HG03159 (cell line): Measurements from ENCODE around the gene KLHL8.
"Not testable (repeated sequence)": the region's sequence is repeated elsewhere in the genome, so short reads cannot be mapped to it uniquely, and the experiment has no call there.

Experiments
- ATAC-seq: cut with Tn5 transposase; IDR thresholded peaks from one replicate; pipeline ENCODE4 v1.9.1; 2021; ENCODE audit warnings: mild to moderate bottlenecking, moderate library complexity; ENCODE audit not compliant: unreplicated experiment

KLHL8 gene

DNA sequence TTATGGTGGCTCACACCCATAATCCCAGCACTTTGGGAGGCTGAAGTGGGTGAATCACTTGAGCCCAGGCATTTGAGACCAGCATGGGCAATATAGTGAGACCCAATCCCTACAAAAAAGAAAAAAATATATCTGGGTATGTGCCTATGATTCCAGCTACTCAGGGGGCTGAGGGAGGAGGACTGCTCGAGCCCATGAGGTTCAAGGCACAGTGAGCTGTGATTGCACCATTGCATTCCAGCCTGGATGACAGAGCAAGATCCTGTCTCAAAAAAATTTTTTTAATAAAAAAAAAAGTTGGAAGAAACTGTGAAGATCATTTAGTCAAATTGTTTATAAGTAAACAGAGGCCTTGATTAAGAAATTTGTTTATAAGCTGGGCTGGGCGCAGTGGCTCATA is 39.7 kb downstream of the KLHL8 start:
- no peak for ATAC-seq

DNA sequence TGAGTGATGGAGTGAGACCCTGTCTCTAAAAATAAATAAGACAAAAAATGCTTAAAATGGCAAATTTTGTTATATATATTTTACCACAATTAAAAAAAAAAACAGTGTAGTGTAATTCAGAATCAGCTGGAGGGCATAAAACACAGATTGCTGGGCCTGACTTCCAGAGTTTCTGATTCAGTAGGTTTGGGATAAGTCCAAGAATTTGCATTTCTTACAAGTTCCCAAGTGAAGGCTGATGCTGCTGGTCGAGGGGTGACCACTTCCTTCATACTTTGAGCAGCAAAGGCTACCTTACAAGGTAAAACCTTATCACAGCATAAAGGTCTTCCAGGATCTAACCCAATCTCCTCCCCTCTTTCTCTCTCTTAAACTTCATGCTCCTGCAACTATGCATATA is 40.7 kb downstream of the KLHL8 start:
- ATAC-seq, result no peak

- ATAC-seq, result no peak
Measured at GRCh38 chr4:87174672-87175071, 45.7 kb downstream of the KLHL8 start.

DNA sequence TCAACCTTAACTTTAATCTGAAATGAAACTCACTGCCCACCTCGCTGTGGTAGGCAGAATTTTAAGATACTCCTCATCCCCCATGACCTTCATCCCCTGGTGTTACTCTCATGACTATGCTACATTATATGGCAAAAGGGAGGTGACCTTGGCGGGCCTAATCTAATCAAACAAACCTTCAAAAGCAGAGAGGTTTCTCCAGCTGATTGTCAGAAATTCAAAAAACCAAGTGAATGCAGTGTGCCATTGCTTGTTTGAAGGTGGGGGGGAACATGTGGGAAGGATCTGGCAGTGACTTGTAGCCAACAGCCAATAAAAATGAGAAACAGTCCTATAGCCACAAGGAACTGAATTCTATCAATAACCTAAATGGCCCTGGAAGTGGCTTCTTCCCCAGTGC is 48.5 kb downstream of the KLHL8 start:
- ATAC-seq, result no peak

GRCh38 chr4:87166296-87166854 is 54.0 kb downstream of the KLHL8 start:
- ATAC-seq, result no peak

DNA sequence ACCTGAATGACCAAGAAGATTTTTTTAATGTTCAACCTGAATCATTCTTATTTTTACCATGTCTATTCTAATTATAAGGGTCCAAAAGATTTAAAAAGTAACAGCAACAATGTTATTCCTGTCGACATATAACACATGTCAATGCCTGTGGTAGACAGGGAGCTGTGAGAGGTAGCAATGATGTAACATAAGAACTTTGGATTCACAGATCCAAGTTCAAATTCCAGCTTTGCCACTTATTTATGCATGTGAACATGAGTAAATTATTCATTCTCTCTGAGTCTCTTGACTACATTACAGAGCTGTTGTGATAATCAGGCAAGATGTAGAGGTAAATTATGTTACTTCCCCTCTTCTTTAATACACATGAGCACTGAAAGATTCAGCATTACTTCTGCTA is 54.5 kb downstream of the KLHL8 start:
- ATAC-seq, result no peak

GRCh38 chr4:87153078-87153870 is 67.1 kb downstream of the KLHL8 start:
- no peak for ATAC-seq

DNA sequence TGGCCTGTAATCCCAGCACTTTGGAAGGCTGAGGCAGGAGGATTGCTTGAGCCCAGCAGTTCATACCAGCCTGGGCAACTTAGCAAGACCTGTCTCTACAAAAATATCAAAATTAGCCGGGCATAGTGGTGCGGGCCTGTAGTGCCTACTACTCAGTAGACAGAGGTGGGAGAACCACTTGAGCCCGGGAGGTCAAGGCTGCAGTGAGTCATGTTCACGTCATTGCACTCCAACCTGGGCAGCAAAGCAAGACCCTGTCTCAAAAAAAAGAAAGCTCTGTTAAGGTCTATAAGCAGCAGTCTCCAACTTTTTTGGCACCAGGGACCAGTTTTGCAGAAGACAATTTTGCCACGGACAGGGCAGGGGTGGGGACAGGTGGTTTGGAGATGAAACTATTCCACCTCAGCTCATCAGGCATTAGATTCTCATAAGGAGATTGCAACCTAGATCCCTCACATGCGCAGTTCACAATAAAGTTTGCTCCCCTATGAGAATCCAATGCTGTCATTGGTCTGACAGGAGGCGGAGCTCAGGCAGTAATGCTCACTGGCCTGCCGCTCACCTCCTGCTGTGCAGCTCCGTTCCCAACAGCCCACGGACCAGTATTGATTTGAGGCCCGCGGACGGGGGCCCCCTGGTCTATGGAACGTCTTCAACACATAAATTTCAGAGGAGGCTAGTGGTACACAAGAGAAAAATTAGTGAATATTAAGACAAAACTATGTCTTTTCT is 67.9 kb downstream of the KLHL8 start:
- ATAC-seq, result no peak

DNA sequence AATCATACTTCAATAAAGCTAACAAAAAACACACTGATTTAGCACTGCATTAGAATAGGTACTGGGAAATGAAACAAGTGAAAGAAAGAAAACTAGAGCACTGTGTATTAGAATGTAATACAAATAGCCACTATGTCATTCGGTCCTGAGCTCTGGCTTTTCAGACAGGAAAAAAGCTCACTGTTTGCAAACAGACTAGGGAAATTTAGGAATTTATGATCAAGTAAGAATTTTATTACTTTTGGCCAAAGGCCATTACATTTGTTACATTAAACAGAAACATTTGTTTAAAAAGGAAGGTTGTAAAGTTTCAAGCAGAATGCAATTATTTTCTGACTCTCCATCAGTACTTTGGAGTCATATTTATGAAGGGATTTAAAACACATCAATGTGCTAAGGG is 68.7 kb downstream of the KLHL8 start:
- ATAC-seq, result no peak

DNA sequence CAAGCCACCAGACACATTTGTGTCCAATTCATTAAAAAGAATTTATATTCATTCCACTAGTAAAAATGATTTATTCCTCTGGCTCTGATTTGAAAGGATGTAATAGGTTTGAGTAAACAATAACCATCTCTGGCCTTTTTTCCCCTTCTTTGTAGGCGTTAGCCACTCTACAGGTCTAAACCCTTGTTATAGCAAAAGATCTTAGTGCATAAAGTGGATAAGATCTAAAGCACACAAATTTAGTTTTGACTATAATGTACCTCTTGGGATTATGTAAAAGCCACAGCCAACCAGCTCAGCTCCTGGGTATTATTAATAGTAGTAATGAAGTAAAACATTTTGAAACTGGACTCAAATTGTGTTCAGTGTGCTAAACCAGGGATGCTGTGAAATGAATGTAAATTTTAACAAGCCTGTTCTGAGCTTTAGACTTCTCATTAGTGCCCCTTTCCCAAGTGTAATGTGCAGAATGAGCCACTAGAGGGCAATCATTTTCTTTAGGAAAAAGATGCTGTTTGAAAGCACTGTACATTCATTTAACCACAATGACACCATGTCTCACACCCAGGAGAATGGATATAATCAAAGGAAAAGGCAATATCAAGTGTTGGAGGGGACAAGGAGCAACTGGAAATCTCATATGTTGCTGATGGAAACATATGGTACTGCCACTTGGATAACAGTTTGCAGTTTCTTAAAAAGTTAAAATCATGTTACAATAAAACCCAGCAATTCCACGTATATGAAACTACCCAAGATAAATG is 69.7 kb downstream of the KLHL8 start:
- peak; percentile 66 for ATAC-seq

- ATAC-seq, result no peak
Measured at GRCh38 chr4:87147116-87147515, 73.3 kb downstream of the KLHL8 start.

DNA sequence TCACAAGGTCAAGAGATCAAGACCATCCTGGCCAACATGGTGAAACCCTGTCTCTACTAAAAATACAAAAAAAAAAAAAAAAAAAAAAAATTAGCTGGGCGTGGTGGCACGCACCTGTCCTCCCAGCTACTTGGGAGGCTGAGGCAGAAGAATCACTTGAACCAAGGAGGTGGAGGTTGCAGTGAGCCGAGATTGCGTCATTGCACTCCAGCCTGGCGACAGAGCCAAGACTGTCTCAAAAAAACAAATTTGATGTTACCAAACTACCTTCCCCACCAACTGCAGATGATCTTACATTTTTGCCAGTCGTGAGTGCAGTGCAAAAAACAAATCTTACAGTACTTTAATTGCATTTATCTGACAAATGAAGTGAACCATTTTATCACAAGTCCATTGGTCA is 74.5 kb downstream of the KLHL8 start:
- not testable (repeated sequence) for ATAC-seq

DNA sequence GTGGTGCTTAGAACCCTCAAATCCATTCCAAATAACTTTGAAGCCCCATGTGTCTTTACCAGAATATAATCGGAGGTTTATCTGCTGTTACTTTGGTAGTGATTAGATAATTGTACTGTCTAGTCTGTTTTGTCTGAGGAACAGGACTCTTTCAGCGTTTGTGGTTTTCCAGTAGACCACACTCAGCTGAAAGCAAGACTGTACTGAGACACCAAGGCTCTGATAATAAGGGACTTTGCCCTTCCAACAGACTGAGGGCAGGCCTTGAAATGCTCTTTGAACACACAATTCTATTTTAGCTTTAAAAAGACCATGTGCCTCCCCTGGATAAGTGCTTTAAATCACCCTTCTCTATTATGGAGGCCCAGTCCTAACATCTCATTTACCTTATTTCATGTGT is 76.1 kb downstream of the KLHL8 start:
- no peak for ATAC-seq

GRCh38 chr4:87141428-87141827 is 79.0 kb downstream of the KLHL8 start:
- no peak for ATAC-seq

DNA sequence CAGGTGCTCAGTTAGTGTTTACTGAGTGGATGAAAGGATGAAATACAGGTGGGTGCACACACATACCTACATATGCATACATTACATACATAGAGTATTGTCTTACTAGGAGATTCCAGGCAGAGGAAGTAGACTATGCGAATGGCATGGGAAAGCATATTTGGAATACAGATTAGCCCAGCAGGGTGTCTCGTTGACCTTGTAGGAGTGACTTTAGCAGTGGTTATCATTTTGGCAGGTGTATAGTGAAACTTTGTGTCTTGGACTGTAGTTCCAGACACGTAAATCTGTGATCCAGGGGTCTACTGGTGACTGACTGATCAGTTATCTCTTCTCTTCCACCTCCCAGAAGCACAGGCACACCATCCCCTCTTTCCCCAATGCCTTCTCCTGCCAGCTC is 86.3 kb downstream of the KLHL8 start:
- ATAC-seq, result no peak

DNA sequence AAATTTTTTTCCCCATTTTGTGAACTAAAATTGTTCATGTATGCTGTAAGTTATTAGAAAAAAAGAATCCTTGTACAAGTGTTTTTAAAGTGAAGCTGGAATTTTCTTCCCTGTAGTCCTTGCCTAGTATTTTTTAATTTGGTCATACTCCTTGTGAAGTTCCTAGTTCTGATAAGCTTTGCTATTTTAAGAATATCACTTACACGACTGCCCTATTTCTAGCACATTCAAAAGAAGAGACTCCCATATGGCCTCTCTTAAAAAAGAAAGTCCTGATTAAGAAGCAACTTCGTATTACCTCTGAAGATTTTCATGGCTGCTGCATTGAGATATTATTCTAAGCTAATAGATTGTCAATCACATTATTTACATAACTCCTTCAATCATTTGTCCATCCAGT is 87.2 kb downstream of the KLHL8 start:
- ATAC-seq, result no peak

DNA sequence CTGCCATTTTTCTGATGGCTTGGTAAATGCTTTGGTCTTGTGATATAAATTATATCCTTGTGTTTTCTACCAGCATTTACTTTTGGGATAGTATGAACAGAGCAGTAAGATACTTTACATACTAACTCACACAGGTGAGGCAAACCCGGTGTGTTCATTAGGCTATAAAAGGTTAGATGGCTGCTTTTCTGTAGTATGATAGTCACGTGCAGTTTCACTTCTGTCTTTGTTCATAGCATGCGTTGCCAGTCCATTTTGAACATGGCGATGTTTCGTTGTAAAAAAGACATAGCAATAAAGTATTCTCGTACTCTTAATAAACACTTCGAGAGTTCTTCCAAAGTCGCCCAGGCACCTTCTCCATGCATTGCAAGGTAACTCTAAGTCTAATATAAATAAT is 88.4 kb downstream of the KLHL8 start:
- ATAC-seq, result no peak

DNA sequence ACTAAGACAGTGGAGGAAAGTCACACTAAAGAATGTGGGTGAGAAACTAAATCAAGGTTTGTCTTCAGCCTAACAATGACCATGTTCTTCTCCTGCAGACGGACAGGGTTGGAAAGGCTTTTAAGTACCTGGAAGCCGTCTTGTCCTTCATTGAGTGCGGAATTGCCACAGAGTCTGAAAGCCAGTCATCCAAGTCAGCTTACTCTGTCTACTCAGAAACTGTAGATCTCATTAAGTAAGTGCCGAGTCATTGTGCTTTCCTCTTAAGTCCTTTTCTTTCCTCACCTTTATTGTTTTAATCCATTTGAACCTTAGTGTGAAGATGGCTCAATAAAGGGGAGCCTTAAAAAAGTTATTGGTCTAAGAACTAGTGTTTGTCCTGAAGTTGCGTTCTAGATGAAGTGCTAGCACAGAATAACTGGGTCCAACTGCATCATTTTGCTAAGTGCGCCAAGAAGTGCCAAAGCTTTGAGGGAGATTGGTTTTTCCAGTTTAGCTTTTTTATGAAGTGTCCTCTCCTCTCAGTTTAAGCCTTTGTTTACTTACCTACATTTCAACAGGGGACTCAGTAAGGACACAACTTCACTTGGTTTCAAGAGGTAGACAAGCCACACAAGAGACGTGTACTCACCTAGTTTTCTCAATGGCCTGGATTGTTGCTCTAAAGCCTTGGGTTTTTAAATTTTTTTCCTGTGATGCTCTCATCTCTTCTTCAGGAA is 89.3 kb downstream of the KLHL8 start:
- ATAC-seq, result no peak

DNA sequence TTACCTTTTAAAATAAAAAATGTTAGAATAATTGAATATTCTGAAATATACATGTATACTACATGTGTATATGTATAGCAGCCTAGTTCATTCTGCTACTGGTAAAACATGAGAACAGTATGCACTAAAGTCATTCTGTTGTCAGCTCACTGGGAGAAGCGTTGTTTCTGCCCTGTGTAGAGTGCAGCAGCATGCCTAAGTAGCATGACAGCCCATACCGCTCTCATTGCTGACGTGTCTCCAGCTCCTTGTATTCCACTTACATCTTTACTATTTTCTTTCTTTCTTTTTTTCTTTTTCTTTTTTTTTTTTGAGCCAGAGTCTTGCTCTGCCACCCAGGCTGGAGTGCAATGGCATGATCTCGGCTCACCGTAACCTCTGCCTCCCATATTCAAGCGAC is 90.7 kb downstream of the KLHL8 start:
- no peak for ATAC-seq

DNA sequence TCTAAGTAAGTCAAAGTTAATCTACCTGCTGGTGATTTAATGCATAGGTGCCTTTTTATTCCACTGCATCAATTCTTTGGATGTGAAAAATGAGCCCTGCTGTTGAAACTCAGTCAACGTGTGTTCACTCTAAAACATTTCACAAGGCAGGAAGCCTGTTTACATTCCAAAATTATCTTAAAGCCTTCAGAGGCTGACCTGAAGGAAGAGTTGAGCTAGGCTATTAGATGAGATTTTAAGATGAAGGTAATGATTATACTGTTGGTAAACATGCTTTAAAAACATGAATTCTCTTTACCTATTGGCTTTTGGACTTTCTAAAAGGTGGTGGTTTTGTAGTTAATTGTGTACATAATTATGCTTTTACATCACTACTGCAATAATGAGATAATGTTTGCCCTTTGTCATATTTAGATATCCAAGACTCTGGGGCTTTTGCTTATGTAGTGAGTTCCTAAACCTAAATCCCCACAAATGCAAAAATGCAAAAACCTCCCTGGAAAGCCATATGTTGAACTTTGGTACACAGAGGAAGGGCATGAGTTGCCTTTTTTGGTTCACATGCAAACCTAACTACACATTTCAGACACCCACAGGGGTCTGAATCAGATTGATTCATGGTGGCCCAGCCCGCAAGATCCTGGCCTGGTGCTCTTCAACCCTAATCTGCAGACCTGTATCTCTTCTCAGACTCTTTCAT is 92.3 kb downstream of the KLHL8 start:
- no peak for ATAC-seq
